Activated CD8-positive, alpha-beta memory T cell treated with anti-CD3 and anti-CD28 coated beads, Interleukin-2, amount 50 U/mL, for 24 hours (primary cell): ENCODE data around the gene TLE2.
"Not testable (repeated sequence)": the region's sequence is repeated elsewhere in the genome, so short reads cannot be mapped to it uniquely, and the experiment has no call there.

Experiments
- DNase-seq: peaks from one replicate; pipeline ENCODE4 v3.0.0-alpha.2; 2020; ENCODE audit errors: extremely low read depth

The TLE2 gene

GRCh38 chr19:3036977-3037544 is 8.0 kb upstream of the TLE2 start:
- not testable (repeated sequence) for DNase-seq

DNA sequence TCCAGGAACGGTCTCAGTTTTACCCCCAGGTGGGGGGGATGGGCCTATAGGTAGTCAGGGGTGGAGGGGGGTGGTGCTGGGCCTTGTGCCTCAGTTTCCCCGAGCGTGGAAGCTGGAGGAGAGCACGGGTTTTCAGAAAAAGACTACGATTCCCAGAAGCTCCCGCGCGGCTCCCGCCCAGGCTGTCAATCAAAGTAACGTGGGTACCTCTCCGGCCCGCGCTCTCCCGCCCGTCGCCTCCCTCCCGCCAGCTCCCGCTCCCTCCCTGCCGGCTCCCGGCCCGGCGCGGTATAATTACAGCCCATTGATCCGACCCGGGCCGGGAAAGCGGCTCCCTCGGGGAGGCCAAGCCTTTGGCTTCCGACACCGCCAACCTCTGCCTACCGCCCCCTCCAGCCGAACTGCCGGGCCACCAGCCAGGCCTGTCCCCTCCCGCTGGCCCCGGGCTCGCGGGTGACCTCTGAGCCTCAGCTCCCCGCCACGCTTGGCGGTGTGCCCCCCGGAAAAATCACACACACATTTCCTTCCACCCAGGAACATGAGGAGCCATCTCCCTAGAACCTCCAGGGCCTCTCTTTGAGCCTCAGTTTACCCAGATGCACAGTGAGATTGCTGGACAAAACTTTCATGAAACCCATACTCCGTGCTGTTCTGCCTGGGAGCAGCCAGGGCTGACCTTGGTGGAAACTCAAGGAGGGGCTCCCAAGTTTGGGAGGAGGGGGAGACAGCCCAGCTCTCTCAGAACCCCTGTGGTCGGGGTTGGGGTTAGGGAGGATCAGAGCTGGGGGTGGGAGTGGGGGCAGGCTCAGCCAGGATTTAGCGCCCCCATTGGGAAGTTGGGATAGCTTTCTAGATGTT is 7.3 kb upstream of the TLE2 start:
- DNase-seq = peak; percentile 56

DNA sequence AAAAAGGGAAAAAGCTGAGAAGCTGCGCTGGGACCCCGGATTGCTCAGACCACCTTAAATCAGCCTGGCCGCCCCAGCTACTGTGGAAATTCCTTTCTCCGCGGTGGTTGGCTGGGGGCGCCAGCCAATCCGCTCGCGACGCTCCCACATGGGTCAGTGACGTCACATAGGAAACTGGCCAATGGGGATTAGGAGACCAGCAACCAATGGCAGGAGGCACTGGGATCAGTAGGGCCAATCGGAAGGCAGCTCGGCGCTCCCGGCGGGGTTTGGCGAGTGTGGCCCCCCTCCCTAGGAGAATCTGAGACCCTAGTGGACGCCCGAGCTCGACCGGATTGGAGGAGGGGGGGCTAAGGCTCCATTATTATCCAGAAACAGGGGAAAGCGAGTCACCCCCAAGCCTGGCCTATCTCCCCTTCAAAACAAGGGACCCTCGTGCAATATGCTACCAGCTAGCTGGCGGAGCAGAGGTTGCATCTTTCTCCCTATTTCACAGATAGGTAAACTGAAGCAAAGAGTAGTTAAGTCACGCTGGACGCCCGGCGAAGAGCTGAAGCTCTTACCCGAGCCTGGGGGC is 6.5 kb upstream of the TLE2 start:
- DNase-seq = peak; percentile 90

- no peak for DNase-seq
These were observed 5.8 kb upstream of the TLE2 start for GRCh38 chr19:3034656-3035541.

DNA sequence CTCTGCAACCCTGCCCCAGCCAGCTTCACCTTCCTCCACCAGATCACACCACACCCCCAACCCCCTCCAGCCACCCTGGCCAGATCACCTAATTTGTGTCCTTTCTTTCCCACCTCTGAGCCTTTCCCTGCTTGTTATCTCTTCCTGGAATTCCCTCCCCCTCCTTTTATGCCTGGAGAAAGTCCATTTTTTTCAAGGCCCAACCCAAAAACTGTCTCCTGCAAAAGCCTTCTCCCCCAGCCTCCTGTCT is 5.3 kb upstream of the TLE2 start:
- DNase-seq = no peak

- no peak for DNase-seq
These were observed 4.7 kb upstream of the TLE2 start for GRCh38 chr19:3033595-3034405.

- no peak for DNase-seq
These were observed 2.5 kb upstream of the TLE2 start for GRCh38 chr19:3031607-3031867.

DNA sequence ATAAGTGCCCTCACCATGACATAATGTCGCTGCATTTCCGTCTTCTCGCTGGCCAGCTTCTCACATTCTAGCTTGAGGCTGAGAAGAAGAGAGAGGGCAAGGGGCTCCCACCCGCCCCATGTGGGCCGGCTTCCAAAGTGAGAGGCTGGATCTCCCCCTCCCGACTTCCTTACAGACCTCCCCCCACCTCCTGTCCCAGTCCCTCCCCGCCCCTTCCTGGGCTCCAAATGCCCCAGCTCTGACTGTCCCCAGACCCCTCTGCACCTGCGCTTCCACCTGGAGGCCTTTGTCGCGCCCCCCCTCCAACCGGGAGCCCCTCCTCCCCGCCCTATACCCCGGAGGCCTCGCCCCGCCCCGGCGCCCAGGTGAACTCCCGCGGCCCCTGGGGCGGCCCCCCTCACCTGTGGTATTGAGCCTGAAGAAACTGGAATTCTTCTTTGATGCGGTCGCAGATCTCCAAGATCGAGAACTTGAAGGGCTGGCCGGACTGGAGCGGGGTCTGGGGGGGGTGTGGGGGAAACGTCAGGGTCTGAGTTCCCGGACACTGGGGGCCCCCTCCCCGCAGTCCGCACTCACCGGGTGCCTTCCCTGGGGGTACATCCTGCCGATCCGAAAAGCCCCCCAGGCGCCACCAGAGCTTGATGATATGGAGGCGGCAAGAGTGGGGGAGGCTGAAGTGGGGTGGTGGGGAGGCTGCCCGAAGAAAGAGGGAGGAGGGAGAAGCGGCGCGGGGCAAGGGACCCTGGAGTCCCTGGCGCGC is 595 bp downstream of the TLE2 start:
- DNase-seq = no peak

DNA sequence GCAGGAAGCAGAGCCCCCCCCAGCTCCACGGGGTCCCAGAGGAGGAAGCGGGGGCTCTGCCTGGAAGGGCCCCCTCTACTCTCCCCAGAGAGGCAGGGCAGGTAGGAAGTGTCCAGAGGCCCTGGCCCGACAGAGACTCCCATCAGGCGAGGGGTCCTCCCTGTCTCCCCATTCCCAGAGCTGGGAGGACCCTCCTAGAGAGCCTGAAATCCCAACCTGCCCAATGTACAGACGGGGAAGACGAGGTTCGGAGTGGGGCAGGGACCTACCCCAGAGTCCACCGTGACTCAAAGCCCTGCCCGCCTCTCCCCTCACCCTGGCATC is 1.1 kb downstream of the TLE2 start:
- DNase-seq = no peak

- no peak for DNase-seq
These were observed 1.8 kb downstream of the TLE2 start for GRCh38 chr19:3027292-3027691.

DNA sequence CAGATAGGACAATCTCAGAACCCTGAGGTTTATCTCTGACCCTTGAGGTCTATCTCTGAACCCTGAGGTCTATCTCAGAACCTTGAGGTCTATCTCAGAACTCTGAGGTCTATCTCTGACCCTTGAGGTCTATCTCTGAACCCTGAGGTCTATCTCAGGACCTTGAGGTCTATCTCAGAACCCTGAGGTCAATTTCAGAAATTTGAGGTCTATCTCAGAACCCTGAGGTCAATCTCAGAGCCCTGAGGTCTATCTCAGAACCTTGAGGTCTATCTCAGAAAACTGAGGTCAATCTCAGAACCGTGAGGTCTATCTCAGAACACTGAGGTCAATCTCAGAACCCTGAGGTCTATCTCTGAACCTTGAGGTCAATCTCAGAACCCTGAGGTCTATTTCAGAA is 2.3 kb downstream of the TLE2 start:
- no peak for DNase-seq

DNA sequence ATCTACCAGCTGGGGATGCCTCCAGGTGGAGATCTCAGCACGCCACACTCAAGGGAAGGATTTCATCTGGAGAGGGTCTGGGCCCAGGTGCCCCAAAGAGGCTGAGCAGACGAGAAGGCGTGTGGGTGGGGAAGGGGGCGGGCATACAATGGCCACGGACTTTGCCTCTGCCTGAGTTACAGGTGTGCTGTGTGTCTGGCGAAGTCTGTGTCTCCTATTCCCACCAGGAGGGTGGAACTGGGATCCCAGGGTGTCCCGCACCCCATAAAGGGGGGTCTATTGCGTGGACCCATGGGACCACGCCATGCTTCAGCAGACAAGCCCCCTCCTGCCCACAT is 3.6 kb downstream of the TLE2 start:
- no peak for DNase-seq

GRCh38 chr19:3024870-3025548 is 4.1 kb downstream of the TLE2 start:
- DNase-seq = no peak

- DNase-seq = no peak
These were observed 4.6 kb downstream of the TLE2 start for GRCh38 chr19:3024509-3024869.

DNA sequence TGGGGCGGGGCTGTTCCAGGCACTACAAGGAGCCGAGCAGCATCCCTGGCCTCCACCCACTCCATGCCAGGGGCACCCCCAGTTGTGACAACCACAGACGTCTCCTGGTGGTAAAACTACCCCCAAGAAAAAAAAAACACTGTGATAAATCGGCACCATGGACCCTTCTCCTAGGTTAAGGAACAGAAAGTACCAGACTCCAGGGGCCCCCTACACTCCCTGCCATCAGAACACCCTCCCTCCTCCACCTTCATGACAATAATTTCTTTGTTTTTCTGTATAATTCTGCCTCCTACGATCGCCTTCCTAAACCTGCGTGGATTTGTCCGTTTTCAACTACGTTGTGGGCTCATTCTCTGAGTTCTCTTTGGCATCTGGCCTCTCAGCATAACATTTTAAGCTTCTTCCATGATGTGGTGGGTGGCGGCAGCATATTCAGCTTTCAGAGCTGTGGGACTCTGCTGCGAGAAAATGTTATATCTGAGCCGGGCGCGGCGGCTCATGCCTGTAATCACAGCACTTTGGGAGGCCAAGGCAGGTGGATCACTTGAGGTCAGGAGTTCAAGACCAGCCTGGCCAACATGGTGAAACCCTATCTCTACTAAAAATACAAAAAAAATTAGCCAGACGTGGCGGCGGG is 8.6 kb downstream of the TLE2 start:
- no peak for DNase-seq

- no peak for DNase-seq
These were observed 9.7 kb downstream of the TLE2 start for GRCh38 chr19:3019211-3019854.

GRCh38 chr19:3017923-3018322 is 11.2 kb downstream of the TLE2 start:
- DNase-seq = no peak

GRCh38 chr19:3015126-3016057 is 13.7 kb downstream of the TLE2 start:
- DNase-seq = no peak

DNA sequence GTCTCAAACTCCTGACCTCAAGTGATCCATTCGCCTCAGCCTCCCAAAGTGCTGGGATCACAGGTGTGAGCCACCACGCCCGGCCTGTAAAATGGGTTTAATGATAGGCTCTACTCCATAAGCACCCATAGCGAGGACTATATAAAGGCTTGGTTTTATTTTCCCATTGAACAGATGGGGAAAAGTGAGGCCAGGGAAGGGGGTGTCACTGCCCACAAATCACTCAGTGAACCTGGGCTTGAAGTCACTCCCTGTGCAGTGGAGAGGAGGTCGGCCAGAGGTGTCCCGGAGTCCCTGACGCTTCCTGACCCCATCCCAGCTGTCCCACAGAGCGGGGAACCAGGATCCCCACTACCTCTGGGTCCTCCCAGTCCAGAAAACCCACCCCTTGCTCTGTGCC is 14.9 kb downstream of the TLE2 start:
- no peak for DNase-seq
